Panc1 (cell line): ENCODE results near the gene LPIN1. TPM values are rescaled to one million over a fixed set of nuclear protein-coding genes. Genes with fewer than 3 reads are reported as not detected.

ENCODE experiments used
- ATAC-seq: fragments of 200-7000 bp; cut with Tn5 transposase; 2 replicates; pipeline ENCODE4 v1.9.1; 2020; ENCODE audit warnings: mild to moderate bottlenecking, moderate library complexity
- BruUV-seq: library from RNA; stranded (reverse); fragments of 400-500 nt; replicated peaks from 2 replicates; lab custom pipeline; 2021; lab: Mats Ljungman, UMichigan
- CTCF ChIA-PET: fragments of 300-600 bp; sonication (Branson Sonifier 250); formaldehyde crosslinking; loops from one replicate; lab custom pipeline; 2022; ENCODE audit warnings: antibody characterized with exemption; lab: Charles Lee
- POLR2A ChIA-PET: fragments of 300-600 bp; sonication (Branson Sonifier 250); formaldehyde crosslinking; loops from one replicate; lab custom pipeline; 2022; ENCODE audit warnings: antibody characterized with exemption; lab: Charles Lee
- DNase-seq: peaks from one replicate; pipeline ENCODE4 v3.0.0-alpha.2; 2010; ENCODE audit warnings: low read depth, low spot score
- H3K27ac ChIP-seq: 2 replicates; pipeline ENCODE4 v1.5.1; 2011; ENCODE audit warnings: mild to moderate bottlenecking, low read length, inconsistent platforms
- H3K27me3 ChIP-seq: fragments of 200-500 bp; sonication (Bioruptor generic); 2 replicates; pipeline ENCODE4 v1.6.0; 2014; ENCODE audit warnings: low read length, inconsistent platforms; ENCODE audit not compliant: control insufficient read depth, insufficient read depth
- H3K36me3 ChIP-seq: fragments of 200-500 bp; sonication (Bioruptor generic); 2 replicates; pipeline ENCODE4 v1.5.1; 2014; ENCODE audit warnings: inconsistent platforms, mild to moderate bottlenecking, low read length, moderate library complexity; ENCODE audit not compliant: control insufficient read depth, insufficient read depth
- H3K4me1 ChIP-seq: 2 replicates; pipeline ENCODE4 v1.5.1; 2011; ENCODE audit warnings: inconsistent platforms, mild to moderate bottlenecking, low read length, moderate library complexity; ENCODE audit not compliant: control insufficient read depth, insufficient read depth
- H3K4me3 ChIP-seq, 2 experiments: 2 replicates each; pipeline ENCODE4 v1.5.1; 2011 to 2012; ENCODE audit warnings: low read depth in 2 of 2, low read length in 2 of 2, mild to moderate bottlenecking in 2 of 2, inconsistent platforms in 1 of 2, moderate library complexity in 1 of 2
- H3K9me3 ChIP-seq: fragments of 200-500 bp; sonication (Bioruptor generic); 2 replicates; pipeline ENCODE4 v1.5.1; 2014; ENCODE audit warnings: low read depth, mild to moderate bottlenecking, inconsistent platforms, low read length, moderate library complexity; ENCODE audit not compliant: control insufficient read depth, insufficient read depth
- CTCF ChIP-seq: fragments of 450-650 bp; IDR thresholded peaks from 2 replicates; pipeline ENCODE4 v1.5.1; 2017; ENCODE audit warnings: mild to moderate bottlenecking
- POLR2AphosphoS5 ChIP-seq: IDR thresholded peaks from 2 replicates; pipeline ENCODE4 v1.6.1; 2012; ENCODE audit warnings: mild to moderate bottlenecking, low read depth, low read length, moderate library complexity
- REST ChIP-seq, 2 experiments: IDR thresholded peaks; 2 replicates each; pipeline ENCODE4 v1.6.1; 2011 to 2012; ENCODE audit warnings: low read depth in 2 of 2, control low read depth in 1 of 2, low read length in 1 of 2, mild to moderate bottlenecking in 1 of 2, moderate library complexity in 1 of 2; ENCODE audit not compliant: insufficient read depth in 1 of 2
- SIN3A ChIP-seq: IDR thresholded peaks from 2 replicates; pipeline ENCODE4 v1.6.1; 2012; ENCODE audit warnings: low read depth, mild to moderate bottlenecking, low read length, moderate library complexity, borderline replicate concordance; ENCODE audit not compliant: insufficient read depth
- TCF7L2 ChIP-seq: IDR thresholded peaks from 2 replicates; pipeline ENCODE4 v1.6.1; 2011; ENCODE audit warnings: mild to moderate bottlenecking, low read depth, low read length, inconsistent platforms
- in situ Hi-C: cut with HindIII; loops from 2 replicates; pipeline ENCODE4 v1.10.0; 2016; ENCODE audit warnings: low sequenced_read_pairs, low pct_unique_long_range_greater_than_20kb
- intact Hi-C: fragments of 100-400 bp; cut with micrococcal nuclease; formaldehyde crosslinking; loops from one replicate; pipeline ENCODE4 v1.10.0; 2022; ENCODE audit not compliant: unreplicated experiment
- total RNA-seq: library from RNA; stranded (reverse); gene quantifications from one replicate; pipeline ENCODE4 v1.2.1, GENCODE V29; 2021; ENCODE audit not compliant: unreplicated experiment

Gene LPIN1
- total RNA-seq, 1 experiment from 2014 or later: 51.8 TPM

- in situ Hi-C loops (no loop called here), intact Hi-C loops (no loop called here)
- ChIA-PET CTCF (interaction anchor here (0.6 to 2.2 kb wide), 2 partner anchors 65 to 81 kb away, joined by 3 to 7 read pairs; no protein-coding TSS in a partner anchor), POLR2A (interaction anchor here (1.6 kb wide), 1 partner anchor 9 kb away, joined by 5 read pairs; no protein-coding TSS in a partner anchor)
- Histone ChIP-seq H3K27ac (peak overlapping the region; percentile 77; the same call in 1 of the 2 replicates), H3K36me3 (no peaks in the 10 kb centered on the region), H3K4me1 (peaks cover 56% of the 10 kb centered on the region), H3K27me3 (no peaks in the 10 kb centered on the region), H3K4me3 (peak overlapping the region in 1 of 2 experiments; percentile 32; a peak in 1 of 4 replicates), H3K9me3 (no peaks in the 10 kb centered on the region)
- TF ChIP-seq REST (IDR thresholded peaks at IDR 0.05; ENCODE audit: insufficient read depth in 1 of 2, low read depth in 2 of 2, low read length in 1 of 2): no peak
- no peak for TF ChIP-seq SIN3A
- TF ChIP-seq POLR2AphosphoS5: no peak
- TF ChIP-seq CTCF: no peak
- no peak for TF ChIP-seq TCF7L2
- BruUV-seq: no TSS peak
- DNase-seq: no peak
- ATAC-seq: no peak
These were observed 6.5 kb downstream of the LPIN1 start for GRCh38 chr2:11752906-11753305.

GRCh38 chr2:11753452-11753885, 7.0 kb downstream of the LPIN1 start:
- no peaks in the 10 kb centered on the region for H3K27me3 ChIP-seq
- intact Hi-C loops (no loop called here), in situ Hi-C loops (no loop called here)
- DNase-seq: no peak
- CTCF ChIA-PET: interaction anchor here (0.6 to 2.2 kb wide), 2 partner anchors 65 to 81 kb away, joined by 3 to 7 read pairs; no protein-coding TSS in a partner anchor
- peak; percentile 62 for ATAC-seq
- BruUV-seq: no TSS peak
- peak overlapping the region; percentile 77 for H3K27ac ChIP-seq
- no peak for TF ChIP-seq TCF7L2
- TF ChIP-seq REST (IDR thresholded peaks at IDR 0.05; ENCODE audit: insufficient read depth in 1 of 2, low read depth in 2 of 2, low read length in 1 of 2): no peak
- TF ChIP-seq POLR2AphosphoS5: no peak
- no peak for TF ChIP-seq SIN3A
- no peak for TF ChIP-seq CTCF
- H3K9me3 ChIP-seq: no peaks in the 10 kb centered on the region
- POLR2A ChIA-PET: interaction anchor here (1.6 kb wide), 1 partner anchor 10 kb away, joined by 5 read pairs; no protein-coding TSS in a partner anchor
- H3K4me3 ChIP-seq: peak overlapping the region; percentile 2 to 32; a peak in 2 of 4 replicates
- no peaks in the 10 kb centered on the region for H3K36me3 ChIP-seq
- H3K4me1 ChIP-seq: peaks cover 52% of the 10 kb centered on the region
